Duodenal mucosa (tissue), 2 donors: ENCODE results near the gene NTRK3.

Experiments used
- H3K27ac ChIP-seq: one replicate; pipeline ENCODE4 v1.7.0; 2013; ENCODE audit warnings: low read depth, low read length
- H3K27me3 ChIP-seq, 2 donors: one replicate each; pipeline ENCODE4 v1.7.0; 2013; ENCODE audit warnings: low read length in 2 of 2, control low read depth in 1 of 2; ENCODE audit not compliant: insufficient read depth in 2 of 2, control insufficient read depth in 1 of 2
- H3K36me3 ChIP-seq, 2 donors: one replicate each; pipeline ENCODE4 v1.7.0; 2013; ENCODE audit warnings: low read length in 2 of 2, control low read depth in 1 of 2; ENCODE audit not compliant: insufficient read depth in 2 of 2, control insufficient read depth in 1 of 2
- H3K4me1 ChIP-seq, 2 donors: one replicate each; pipeline ENCODE4 v1.7.0; 2013; ENCODE audit warnings: low read length in 2 of 2, control low read depth in 1 of 2; ENCODE audit not compliant: insufficient read depth in 2 of 2, control insufficient read depth in 1 of 2
- H3K4me3 ChIP-seq, 2 donors: one replicate each; pipeline ENCODE4 v1.7.0; 2013; ENCODE audit warnings: low read length in 2 of 2, low read depth in 1 of 2
- H3K9ac ChIP-seq, 2 donors: one replicate each; pipeline ENCODE4 v1.7.0; 2013; ENCODE audit warnings: low read length in 2 of 2, low read depth in 1 of 2
- H3K9me3 ChIP-seq, 2 donors: one replicate each; pipeline ENCODE4 v1.7.0; 2013; ENCODE audit warnings: low read length in 2 of 2, control low read depth in 1 of 2; ENCODE audit not compliant: control insufficient read depth in 1 of 2

Gene NTRK3

GRCh38 chr15:88190232-88190631 lies 66.3 kb downstream of the NTRK3 start:
- no peak overlapping the region for H3K9ac ChIP-seq
- no peaks in the 10 kb centered on the region for H3K27me3 ChIP-seq
- no peak overlapping the region for H3K4me3 ChIP-seq
- no peak overlapping the region for H3K27ac ChIP-seq
- H3K9me3 ChIP-seq: no peaks in the 10 kb centered on the region
- no peaks in the 10 kb centered on the region for H3K4me1 ChIP-seq
- no peaks in the 10 kb centered on the region for H3K36me3 ChIP-seq

GRCh38 chr15:88188300-88188699 lies 68.2 kb downstream of the NTRK3 start:
- H3K36me3 ChIP-seq: no peaks in the 10 kb centered on the region
- no peaks in the 10 kb centered on the region for H3K4me1 ChIP-seq
- H3K4me3 ChIP-seq: no peak overlapping the region
- H3K9me3 ChIP-seq: no peaks in the 10 kb centered on the region
- H3K9ac ChIP-seq: no peak overlapping the region
- H3K27me3 ChIP-seq: no peaks in the 10 kb centered on the region
- no peak overlapping the region for H3K27ac ChIP-seq

GRCh38 chr15:88187195-88187594 lies 69.3 kb downstream of the NTRK3 start:
- H3K36me3 ChIP-seq: no peaks in the 10 kb centered on the region
- H3K27me3 ChIP-seq: no peaks in the 10 kb centered on the region
- no peak overlapping the region for H3K27ac ChIP-seq
- H3K9me3 ChIP-seq: no peaks in the 10 kb centered on the region
- H3K4me3 ChIP-seq: no peak overlapping the region
- no peaks in the 10 kb centered on the region for H3K4me1 ChIP-seq
- H3K9ac ChIP-seq: no peak overlapping the region

- no peaks in the 10 kb centered on the region for H3K9me3 ChIP-seq
- no peaks in the 10 kb centered on the region for H3K27me3 ChIP-seq
- no peaks in the 10 kb centered on the region for H3K36me3 ChIP-seq
- H3K4me3 ChIP-seq: no peak overlapping the region
- H3K9ac ChIP-seq: no peak overlapping the region
- H3K27ac ChIP-seq: no peak overlapping the region
- no peaks in the 10 kb centered on the region for H3K4me1 ChIP-seq
Measured at GRCh38 chr15:88185584-88185983, 71.0 kb downstream of the NTRK3 start.

GRCh38 chr15:88181613-88182012 lies 74.9 kb downstream of the NTRK3 start:
- H3K4me1 ChIP-seq: no peaks in the 10 kb centered on the region
- no peaks in the 10 kb centered on the region for H3K27me3 ChIP-seq
- H3K36me3 ChIP-seq: no peaks in the 10 kb centered on the region
- no peak overlapping the region for H3K9ac ChIP-seq
- no peak overlapping the region for H3K4me3 ChIP-seq
- H3K27ac ChIP-seq: no peak overlapping the region
- H3K9me3 ChIP-seq: no peaks in the 10 kb centered on the region

- Histone ChIP-seq H3K9me3 (no peaks in the 10 kb centered on the region), H3K27me3 (no peaks in the 10 kb centered on the region), H3K4me3 (no peak overlapping the region), H3K9ac (no peak overlapping the region), H3K27ac (no peak overlapping the region), H3K4me1 (no peaks in the 10 kb centered on the region), H3K36me3 (no peaks in the 10 kb centered on the region)
Measured at GRCh38 chr15:88179562-88179961, 77.0 kb downstream of the NTRK3 start.

GRCh38 chr15:88178631-88179030 lies 77.9 kb downstream of the NTRK3 start:
- no peak overlapping the region for H3K9ac ChIP-seq
- no peak overlapping the region for H3K27ac ChIP-seq
- H3K4me1 ChIP-seq: no peaks in the 10 kb centered on the region
- H3K9me3 ChIP-seq: no peaks in the 10 kb centered on the region
- no peaks in the 10 kb centered on the region for H3K27me3 ChIP-seq
- H3K4me3 ChIP-seq: no peak overlapping the region
- H3K36me3 ChIP-seq: no peaks in the 10 kb centered on the region

- Histone ChIP-seq H3K27ac (no peak overlapping the region), H3K36me3 (no peaks in the 10 kb centered on the region), H3K27me3 (no peaks in the 10 kb centered on the region), H3K4me3 (no peak overlapping the region), H3K9me3 (no peaks in the 10 kb centered on the region), H3K9ac (no peak overlapping the region), H3K4me1 (no peaks in the 10 kb centered on the region)
Measured at GRCh38 chr15:88177451-88177850, 79.1 kb downstream of the NTRK3 start.

- no peaks in the 10 kb centered on the region for H3K27me3 ChIP-seq
- H3K4me3 ChIP-seq: no peak overlapping the region
- H3K36me3 ChIP-seq: no peaks in the 10 kb centered on the region
- H3K4me1 ChIP-seq: no peaks in the 10 kb centered on the region
- H3K9ac ChIP-seq: no peak overlapping the region
- no peaks in the 10 kb centered on the region for H3K9me3 ChIP-seq
- no peak overlapping the region for H3K27ac ChIP-seq
Measured at GRCh38 chr15:88174571-88174970, 82.0 kb downstream of the NTRK3 start.

- H3K27me3 ChIP-seq: no peaks in the 10 kb centered on the region
- no peaks in the 10 kb centered on the region for H3K36me3 ChIP-seq
- H3K4me1 ChIP-seq: no peaks in the 10 kb centered on the region
- no peaks in the 10 kb centered on the region for H3K9me3 ChIP-seq
- H3K4me3 ChIP-seq: no peak overlapping the region
- H3K9ac ChIP-seq: no peak overlapping the region
- H3K27ac ChIP-seq: no peak overlapping the region
Measured at GRCh38 chr15:88166082-88166993, 90.2 kb downstream of the NTRK3 start.
